GM12878 (cell line): Measurements from ENCODE around the gene COBLL1.

Experiments
- ATF2 ChIP-seq: IDR thresholded peaks from 2 replicates; pipeline ENCODE4 v1.6.1; 2012; ENCODE audit warnings: low read length, inconsistent platforms
- CHD2 ChIP-seq: IDR thresholded peaks from 2 replicates; pipeline ENCODE4 v1.6.1; 2011; ENCODE audit warnings: low read depth, low read length, improper control_type of control experiment, borderline replicate concordance
- CTCF ChIP-seq, 3 experiments: IDR thresholded peaks in 2 of 3; conservative IDR thresholded peaks in 1 of 3; 2 replicates each; pipeline ENCODE4 v1.5.1; 2011; ENCODE audit warnings: low read depth in 3 of 3, low read length in 3 of 3, mild to moderate bottlenecking in 3 of 3, control low read depth in 2 of 3, moderate library complexity in 2 of 3, inconsistent platforms in 1 of 3, mixed read lengths in 1 of 3; ENCODE audit not compliant: control insufficient read depth in 2 of 3, insufficient read depth in 1 of 3; ENCODE audit errors: extremely low read depth in 1 of 3
- EZH2 ChIP-seq: IDR thresholded peaks from 2 replicates; pipeline ENCODE4 v1.6.1; 2012; ENCODE audit warnings: low read depth, mild to moderate bottlenecking, control low read depth, inconsistent platforms, low read length, borderline replicate concordance; ENCODE audit not compliant: control insufficient read depth
- POLR2A ChIP-seq: IDR thresholded peaks from 2 replicates; pipeline ENCODE4 v1.6.1; 2011; ENCODE audit warnings: low read depth, mild to moderate bottlenecking, low read length

GRCh38 chr2:164843346-164843911 lies 1.8 kb upstream of the COBLL1 start:
- TF ChIP-seq EZH2 (no peak), CTCF (IDR thresholded peaks at IDR 0.05 in 2 of 3, conservative IDR thresholded peaks at IDR 0.05 in 1 of 3; ENCODE audit: control insufficient read depth in 2 of 3, extremely low read depth in 1 of 3, insufficient read depth in 1 of 3, low read depth in 3 of 3, low read length in 3 of 3) (no peak), POLR2A (no peak), ATF2 (no peak), CHD2 (no peak)
